COLO668 (cell line): Measurements from ENCODE around the gene OLIG2.
A peak's percentile ranks its signal among the peaks of the same experiment; 100 is the strongest.

Source experiments
- DNase-seq: peaks from one replicate; lab custom pipeline; 2025; ENCODE audit not compliant: unreplicated experiment; lab: John Stamatoyannopoulos, UW

The OLIG2 gene

GRCh38 chr21:33025489-33026442 lies at the start of gene OLIG2:
TSS of gene OLIG2 (plus strand) at chr21:33025935. CDS start at chr21:33026863, 928 bp downstream.
- no peak for DNase-seq

DNA sequence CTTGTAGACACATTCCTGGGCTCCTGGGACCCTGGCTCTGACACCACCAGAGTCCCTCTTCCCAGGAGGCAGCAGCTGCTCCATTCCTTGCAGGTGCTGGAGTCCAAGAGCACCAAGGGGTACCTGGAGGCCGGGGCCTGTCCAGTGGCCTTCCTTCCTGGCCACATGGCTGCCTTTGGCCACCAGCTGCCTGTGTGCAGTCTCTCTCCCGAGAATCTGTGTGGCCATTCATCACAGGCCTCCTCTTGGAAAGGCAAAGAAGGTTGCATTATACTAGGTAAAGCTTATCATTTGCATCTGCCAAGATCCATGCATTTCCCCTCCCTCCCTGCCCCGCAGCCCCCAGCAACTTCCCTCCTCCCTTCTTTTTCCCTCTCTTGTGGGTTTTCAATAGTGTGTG lies 48.9 kb upstream of the OLIG2 start:
- DNase-seq, result no peak

- DNase-seq, result no peak
These were observed 48.5 kb upstream of the OLIG2 start for GRCh38 chr21:32977216-32977615.

DNA sequence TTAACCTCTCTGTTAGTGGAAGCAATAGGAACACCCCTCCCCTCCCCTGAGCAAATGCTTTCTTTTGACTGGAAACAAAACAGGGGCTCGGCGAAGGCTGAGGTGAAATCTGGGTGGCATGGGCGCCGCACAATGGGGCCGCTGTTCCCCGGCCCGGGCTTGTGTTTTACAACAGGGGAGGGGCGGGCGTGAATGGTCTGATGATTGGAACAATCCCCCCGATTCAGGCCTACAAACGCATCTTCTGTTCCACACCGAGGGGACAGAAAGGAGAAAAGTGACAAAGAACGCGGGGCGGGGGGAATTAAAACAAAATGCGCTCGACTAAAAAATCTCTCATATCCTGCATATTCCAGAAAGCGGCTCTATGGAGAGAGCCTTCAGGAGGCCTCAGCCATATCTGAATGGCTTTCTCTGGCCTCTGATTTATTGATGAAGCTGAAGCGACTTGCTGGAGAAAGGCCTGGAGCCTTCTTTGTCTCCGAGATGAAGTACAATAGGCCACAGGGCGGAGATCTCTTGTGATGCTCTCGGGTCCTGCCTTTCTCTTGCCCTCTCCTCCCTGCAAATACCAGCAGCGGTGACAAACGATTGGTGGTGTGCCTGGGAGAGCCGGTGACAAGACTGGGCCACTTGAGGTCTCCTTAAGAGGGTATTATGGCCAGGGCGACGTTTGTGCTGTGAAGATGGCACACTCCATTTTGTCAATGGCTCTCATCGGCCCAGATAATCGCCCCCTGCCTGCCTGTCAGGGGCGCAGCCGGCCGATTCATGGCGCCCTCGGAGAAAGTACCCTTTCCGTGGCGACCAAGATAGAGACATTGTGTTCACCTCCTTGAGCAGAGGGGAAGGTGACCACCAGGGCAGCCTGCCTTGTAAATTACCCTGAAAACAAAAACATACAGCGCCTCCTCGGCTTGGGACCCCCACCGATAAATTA lies 47.1 kb upstream of the OLIG2 start:
- no peak for DNase-seq

- DNase-seq, result no peak
These were observed 46.0 kb upstream of the OLIG2 start for GRCh38 chr21:32979598-32980268.

- DNase-seq, result no peak
These were observed 44.6 kb upstream of the OLIG2 start for GRCh38 chr21:32981096-32981495.

GRCh38 chr21:32990666-32991065 lies 35.1 kb upstream of the OLIG2 start:
- no peak for DNase-seq

DNA sequence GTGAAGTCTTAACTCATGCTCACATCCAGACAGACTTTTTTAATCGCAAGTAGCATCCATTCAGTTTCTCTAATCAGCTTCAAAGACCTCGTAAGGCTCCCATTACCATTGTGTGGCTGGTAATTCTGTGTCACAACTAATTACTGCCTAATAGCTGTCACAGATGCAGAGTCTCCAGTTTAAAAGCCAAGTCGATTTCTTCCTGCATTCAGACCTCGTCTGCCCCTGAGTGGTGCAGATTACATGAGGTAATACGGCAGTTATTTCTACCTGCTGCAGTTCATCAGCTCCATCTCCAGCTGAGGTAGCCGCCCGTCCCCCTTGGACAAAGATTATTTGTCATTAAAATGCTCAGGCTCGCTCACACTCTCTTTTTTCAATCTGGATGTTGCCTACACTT lies 34.4 kb upstream of the OLIG2 start:
- no peak for DNase-seq

- no peak for DNase-seq
These were observed 31.8 kb upstream of the OLIG2 start for GRCh38 chr21:32993894-32994293.

GRCh38 chr21:32994305-32994704 lies 31.4 kb upstream of the OLIG2 start:
- DNase-seq, result no peak

DNA sequence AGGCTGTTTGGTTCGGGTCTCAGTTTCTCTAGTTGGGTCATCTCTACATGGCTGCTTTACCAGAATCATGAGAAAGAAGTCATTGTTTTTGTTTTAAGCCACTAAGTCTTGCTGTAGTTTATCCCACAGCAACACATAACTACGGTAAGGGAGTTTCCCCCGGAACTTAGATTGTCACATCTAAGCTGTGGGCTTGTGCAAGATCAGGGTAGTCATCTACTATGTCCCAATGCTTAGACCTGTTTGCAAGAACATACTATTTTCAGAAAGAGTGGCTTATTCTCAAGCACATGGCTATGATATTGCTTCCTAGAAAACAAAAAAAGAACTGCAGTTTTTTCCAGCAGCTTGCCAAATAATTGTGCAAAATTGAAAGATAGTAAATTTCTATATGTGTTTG lies 18.0 kb upstream of the OLIG2 start:
- no peak for DNase-seq

GRCh38 chr21:33008333-33009051 lies 17.2 kb upstream of the OLIG2 start:
- no peak for DNase-seq

DNA sequence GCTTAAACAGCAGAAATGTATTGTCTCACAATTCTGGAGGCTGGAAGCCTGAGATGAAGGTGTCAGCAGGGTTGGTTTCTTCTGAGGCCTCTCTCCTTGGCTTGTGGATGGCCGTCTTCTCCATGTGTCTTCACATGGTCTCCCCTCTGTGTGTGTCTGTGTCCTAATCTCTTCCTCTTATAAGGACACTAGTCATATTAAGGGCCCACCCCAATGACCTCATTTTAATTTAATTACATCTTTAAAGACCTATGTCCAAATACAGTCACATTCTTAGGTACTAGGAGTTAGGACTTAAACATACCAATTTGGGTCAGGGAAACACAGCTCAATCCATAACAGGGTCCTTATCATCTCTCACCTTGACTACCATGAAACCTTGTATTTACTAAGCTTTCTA lies 14.8 kb upstream of the OLIG2 start:
- DNase-seq, result no peak

GRCh38 chr21:33011462-33011861 lies 14.3 kb upstream of the OLIG2 start:
- DNase-seq, result peak; percentile 73

GRCh38 chr21:33013626-33014025 lies 12.1 kb upstream of the OLIG2 start:
- DNase-seq, result no peak

- DNase-seq, result no peak
These were observed 11.4 kb upstream of the OLIG2 start for GRCh38 chr21:33014331-33014730.

- no peak for DNase-seq
These were observed 10.6 kb upstream of the OLIG2 start for GRCh38 chr21:33015096-33015495.

DNA sequence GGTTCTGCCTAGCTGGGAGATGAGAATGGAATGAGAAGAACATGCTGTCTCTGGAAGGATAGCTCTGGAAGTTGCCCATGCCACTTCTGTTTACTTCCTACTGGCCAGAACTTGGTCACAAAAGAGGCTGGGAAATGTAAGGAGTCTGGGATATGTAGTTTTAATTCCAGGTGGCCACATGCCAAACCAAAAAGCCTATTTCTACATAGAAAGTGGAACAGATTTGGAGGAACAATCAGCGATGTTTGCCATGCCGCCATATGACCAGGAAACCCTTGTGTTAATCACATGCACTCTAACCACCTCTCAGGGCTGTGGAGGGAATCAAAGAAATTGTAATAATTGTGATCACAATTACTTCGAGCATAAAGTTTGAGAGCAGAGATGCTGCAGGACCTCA lies 10.0 kb upstream of the OLIG2 start:
- no peak for DNase-seq

GRCh38 chr21:33018707-33019465 lies 6.8 kb upstream of the OLIG2 start:
- no peak for DNase-seq

DNA sequence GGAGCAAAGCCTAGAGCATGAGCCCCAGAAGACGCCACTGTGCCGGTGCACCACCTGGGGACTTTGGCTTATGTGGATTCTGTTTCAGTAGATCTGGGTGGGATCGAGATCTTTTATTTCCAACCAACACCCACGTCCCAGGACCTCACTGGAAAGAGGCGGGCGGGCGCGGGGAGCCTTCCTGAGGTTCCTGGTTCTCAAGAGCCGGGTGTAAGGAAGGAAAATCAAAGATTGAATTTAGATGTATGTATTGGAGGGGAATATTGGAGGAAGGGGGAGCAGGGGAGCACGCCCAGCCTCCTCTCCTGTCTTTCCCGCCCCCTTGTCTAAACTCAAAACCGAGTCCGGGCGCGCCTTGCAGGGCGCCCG lies 6.2 kb upstream of the OLIG2 start:
- no peak for DNase-seq
